HS-5 (cell line): Measurements from ENCODE around the gene DDX31.
"Not testable (repeated sequence)": the region's sequence is repeated elsewhere in the genome, so short reads cannot be mapped to it uniquely, and the experiment has no call there.

ENCODE experiments used
- DNase-seq: peaks from one replicate; pipeline ENCODE4 v3.0.0-alpha.2; 2012; ENCODE audit warnings: low read depth

The DDX31 gene

DNA sequence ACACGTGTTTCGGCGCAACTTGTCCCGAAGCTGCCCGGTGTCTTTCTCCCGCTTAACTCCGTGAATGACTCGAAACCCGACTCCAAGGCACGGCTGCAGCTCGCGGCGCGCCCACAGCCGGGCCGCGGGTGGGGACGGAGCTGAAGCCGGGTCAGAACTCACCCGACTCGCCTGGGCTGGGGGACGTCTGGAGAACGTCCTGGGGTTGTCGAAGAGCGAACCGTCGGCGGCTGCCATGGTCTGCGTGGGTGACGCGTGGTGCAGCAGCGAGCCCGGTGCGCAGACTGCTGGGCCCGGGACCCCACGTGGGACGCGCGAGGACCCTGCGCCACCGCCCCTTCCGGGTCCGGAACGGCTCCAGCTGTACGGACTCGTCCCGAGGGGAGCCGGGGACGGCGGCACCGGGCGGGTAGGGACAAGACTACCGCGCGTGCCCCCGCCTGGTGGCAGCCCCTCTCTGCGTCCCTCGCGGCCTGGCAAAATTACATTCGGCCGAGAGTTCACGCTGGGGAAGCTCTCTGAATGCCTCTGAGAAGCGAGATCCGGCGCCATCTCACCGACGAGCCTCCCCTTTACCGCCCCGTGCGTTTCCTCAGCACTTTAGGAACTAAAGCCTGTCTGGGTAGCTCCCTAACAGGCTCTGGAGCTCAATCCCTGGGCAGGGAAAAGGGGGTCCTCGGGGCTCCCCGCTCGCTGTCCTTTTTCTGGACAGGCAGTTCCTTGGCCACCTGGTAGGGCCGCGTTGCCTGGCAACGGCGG is at the start of gene DDX31:
TSS of gene DDX31 (minus strand) at position 286 of the 759 bp plus-strand sequence. CDS start at position 237, 49 bp downstream.
- no peak for DNase-seq

DNA sequence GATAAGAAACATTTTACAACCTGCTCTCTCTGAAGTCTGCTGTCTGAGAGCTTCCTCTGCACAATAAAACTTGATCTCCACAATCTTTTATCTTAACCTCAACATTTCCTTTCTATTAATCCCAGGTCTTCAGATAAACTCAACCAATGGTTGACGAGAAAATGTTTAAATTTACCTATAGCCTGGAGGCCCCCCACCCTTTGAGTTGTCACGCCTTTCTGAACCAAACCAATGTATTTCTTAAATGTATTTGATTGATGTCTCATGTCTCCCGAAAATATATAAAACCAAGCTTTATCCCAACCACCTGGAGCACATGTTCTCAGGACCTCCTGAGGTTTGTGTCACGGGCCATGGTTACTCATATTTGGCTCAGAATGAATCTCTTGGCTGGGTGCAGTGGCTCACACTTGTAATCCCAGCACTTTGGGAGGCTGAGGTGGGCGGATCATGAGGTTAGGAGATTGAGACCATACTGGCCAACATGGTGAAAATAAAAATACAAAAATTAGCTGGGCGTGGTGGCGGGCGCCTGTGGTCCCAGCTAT is 48.7 kb upstream of the DDX31 start:
- not testable (repeated sequence) for DNase-seq

DNA sequence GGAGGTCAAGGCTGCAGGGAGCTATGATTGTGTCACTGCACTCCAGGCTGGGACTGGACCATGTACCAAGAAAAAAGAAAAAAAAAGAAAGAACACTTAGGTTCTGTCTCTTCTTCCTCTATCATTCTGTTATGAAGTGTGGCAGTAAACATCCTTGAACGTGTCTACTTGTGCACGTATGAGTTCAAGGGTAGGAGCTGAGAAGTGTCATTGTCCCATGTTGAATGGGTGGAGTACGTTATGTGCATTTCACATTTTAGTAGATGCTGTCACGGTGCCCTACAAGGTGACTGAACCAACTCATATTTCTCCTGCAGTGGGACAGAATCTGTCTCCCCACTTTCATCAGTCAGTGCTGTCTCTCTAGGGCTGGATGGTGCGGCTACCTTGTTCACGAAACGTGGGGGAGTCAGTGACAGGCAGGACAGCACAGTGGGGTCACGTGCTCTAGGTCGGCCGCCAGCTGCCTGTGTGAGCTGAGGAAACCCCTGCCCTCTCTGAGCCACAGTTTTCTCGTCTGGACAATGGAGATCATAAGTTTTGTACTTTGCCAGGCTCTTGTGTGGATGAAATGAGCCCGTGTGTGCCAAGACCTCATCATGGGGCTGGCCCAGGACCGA is 47.7 kb upstream of the DDX31 start:
- DNase-seq: no peak

DNA sequence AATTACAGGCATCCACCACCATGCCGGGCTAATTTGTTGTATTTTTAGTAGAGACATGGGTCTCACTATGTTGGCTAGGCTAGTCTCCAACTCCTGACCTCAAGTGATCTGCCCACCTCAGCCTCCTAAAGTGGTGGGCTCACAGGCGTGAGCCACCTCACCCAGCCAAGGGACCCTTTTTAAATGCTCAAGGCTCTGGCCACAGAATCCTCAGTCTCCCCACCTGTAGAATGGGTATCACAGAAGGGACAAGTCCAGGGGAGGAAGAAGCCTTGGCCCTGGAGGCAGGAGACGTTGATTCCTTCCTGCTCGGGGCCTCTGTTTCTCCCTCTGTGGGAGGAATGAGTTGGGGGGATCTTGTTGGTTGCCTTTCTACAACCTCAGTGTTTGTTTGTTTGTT is 46.2 kb upstream of the DDX31 start:
- no peak for DNase-seq

DNA sequence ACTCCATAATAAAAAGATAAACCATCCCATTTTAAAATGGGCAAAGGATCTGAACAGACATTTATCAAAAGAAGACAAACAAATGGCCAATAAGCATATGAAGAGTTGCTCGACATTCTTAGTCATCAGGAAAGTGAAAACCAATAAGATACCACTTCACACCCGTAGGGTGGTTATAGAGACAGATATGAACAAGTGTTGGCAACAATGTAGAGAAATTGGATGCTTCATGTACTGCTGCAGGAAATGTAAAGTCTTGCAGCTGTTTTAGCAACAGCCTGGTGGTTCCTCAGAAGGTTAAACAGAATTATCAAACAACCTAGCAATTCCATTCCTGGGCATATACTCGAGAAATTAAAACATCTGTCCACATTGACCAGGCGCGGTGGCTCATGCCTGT is 43.0 kb upstream of the DDX31 start:
- no peak for DNase-seq

DNA sequence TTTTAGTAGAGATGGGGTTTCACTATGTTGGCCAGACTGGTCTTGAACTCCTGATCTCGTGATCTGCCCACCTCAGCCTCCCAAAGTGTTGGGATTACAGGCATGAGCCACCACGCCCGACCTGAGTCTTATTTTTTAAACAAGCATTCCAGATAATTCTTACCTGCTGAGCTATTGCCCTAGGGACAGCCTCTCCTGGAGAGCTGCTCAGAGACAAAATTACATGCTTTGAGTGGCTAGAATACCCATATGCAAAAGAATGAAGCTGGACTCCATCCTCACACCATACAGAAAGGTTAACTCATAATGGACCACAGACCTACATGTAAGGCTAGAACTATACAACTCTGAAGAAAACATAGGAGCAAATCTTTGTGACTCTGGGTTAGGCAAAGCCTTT is 42.1 kb upstream of the DDX31 start:
- DNase-seq: no peak

DNA sequence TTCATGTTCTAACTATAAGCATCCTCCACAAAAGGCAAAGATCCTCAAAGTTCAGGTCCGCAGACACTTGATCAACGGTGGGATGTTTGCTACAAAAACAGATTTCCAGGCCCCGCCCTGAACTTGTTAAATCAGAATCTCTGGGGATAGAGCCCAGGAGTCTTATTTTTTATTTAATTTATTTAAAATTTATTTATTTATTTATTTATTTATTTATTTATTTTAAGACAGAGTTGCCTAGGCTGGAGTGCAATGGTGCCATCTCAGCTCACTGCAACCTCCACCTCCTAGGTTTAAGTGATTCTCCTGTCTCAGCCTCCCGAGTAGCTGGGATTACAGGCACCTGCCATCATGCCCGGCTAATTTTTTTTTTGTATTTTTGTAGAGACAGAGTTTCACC is 41.4 kb upstream of the DDX31 start:
- DNase-seq: not testable (repeated sequence)

DNA sequence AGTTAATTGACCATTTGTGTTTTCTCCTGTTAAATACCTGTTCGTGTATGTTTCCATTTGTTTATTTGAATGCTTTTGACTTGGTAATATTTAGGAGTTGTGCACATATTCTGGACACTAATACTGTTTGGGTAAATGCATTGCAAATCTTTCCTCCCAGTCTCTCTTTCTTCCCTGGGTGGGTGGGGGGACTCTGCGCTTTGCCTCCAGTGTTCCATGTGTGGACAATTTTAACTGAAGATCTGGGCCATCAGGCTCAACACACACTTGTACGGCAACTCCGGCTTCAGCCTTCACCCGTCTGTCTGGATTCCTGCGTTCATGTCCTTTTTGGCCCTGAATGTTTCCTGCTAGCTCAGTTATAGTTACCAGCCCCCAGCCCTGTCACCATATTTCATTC is 40.5 kb upstream of the DDX31 start:
- no peak for DNase-seq

DNA sequence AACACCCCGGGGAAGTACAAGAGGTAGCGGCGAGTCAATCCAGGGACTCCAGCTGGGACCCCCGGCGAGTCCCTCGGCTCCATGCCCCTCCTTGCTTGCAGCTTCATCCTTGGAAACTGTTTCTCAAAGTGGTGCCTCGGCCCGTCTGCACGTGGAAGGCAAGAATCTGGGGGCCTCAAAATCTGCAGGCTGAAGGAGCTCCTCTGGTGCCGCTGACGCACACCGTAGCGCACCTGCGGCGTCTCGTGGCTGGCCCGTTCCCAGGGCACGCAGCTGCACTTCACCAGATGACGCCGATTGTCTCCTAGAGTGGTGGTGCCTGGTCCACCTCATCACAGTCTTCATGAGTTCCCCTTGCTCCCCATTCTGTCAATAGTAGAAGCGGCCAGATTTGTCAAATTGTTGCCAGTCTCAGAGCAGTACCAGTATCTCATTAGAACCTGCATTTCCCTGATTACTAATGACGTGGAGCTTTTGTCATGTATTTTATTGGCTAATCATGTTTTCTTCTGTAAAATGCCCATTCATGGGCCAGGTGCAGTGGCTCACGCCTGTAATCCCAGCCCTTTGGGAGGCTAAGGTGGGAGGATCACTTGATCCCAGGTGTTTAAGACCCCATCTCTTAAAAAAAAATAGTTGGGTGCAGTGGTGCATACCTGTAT is 39.1 kb upstream of the DDX31 start:
- no peak for DNase-seq

DNA sequence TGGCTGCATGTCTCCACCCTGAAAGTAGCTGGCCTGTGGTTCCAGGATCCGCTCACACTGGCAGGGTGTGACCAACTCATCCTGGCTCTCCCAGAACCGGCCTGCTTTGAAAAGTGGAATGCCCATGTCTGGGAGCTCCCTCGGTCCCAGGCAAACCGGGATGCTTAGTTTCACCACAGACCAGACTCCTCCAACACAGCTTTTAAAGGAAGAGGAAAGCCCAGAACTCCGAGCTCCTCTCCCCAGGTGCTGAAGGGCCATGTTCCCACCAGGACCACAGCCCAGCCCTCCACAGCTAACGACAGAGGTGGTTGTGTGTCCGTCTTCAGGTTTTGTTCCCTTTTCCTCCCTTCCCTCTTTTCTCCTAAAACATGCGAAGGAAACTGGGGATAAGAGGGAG is 38.5 kb upstream of the DDX31 start:
- no peak for DNase-seq

DNA sequence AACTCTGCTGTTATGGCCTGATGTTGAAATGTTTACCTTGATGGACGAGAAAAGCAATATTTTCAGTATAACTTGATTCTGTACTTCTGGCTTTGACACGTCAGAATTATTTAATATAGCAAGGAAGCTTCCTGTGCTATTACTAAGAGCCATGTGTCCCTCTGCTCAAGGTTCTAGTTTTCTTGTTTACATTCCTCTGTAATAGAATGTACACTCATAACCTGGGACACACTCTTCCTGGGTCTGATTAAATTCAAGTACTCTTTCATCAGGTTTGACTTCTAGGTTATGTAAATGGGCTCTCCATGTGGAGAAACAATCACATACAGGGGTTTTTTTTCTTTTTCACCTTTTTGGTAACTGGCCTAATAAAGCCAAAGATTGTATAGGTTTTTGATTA is 33.6 kb upstream of the DDX31 start:
- no peak for DNase-seq

DNA sequence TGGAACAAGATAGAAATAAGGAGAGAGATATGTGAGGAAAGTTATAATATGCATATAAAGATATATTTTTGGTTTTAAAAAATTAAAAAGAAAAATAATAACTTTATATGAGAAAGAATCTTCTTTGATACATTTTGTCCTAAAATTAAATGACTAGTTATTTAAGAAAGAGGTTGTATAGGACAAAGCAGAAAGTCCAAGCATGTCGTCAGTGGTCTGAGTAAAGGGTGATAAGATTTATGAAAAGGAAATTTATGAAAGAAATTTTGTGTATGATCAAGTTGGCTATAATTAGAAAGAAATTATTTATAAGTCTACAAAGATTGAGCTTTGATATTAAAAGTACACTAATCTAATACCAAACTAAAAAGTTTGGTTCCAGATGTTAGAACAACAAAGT is 32.5 kb upstream of the DDX31 start:
- no peak for DNase-seq

DNA sequence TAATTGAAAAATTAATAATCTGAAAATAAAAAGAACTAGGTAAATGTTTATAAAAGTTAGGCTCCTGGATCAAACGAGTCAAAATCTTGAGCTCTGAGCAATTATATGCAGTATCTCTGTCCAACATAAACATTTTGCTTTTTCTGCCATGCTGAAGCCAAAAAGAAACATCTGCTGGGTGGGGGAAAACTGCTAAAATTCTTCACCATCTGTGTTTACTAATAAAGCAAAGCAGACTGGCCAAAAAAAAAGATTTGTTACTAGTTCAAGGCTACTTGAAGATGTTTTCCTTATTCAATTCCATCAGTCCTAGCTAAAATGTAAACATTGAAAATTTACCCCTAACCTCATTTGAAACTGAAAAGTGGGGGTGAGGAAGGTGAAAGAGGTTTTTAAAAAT is 30.2 kb upstream of the DDX31 start:
- no peak for DNase-seq

DNA sequence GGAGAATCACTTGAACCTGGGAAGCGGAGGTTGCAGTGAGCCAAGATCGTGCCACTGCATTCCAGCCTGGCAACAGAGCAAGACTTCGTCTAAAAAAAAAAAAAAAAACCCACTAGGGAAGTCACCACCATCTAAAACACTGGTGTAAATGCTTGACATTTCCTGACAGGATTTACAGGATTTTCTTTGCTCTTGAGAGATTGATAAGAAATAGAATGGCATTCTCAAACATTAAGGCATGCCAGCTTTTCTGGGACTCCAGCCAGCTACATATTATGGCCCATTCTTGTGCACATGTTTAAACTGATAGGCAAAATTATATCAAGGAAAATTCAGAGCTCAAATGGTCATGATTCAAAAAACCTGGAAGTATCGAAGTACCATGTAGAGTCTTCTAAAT is 29.2 kb upstream of the DDX31 start:
- DNase-seq: no peak

DNA sequence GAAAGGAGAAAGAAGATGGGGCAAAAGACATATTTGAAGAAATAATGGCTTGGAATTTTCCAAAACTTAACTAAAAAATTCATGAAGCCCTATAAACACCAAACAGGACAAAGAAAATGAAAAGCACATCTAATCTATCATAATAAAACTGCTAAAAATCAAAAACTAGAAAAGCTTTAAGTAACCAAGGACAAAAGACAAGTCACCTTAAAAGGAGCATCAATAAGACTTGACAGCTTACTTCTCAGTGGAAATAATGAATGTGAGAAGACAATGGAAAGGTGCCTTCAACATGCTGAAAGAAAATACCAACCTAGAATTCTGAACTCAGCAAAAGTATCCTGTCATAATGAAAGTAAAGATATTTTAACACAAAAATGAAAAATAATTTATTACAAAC is 27.4 kb upstream of the DDX31 start:
- DNase-seq: no peak

DNA sequence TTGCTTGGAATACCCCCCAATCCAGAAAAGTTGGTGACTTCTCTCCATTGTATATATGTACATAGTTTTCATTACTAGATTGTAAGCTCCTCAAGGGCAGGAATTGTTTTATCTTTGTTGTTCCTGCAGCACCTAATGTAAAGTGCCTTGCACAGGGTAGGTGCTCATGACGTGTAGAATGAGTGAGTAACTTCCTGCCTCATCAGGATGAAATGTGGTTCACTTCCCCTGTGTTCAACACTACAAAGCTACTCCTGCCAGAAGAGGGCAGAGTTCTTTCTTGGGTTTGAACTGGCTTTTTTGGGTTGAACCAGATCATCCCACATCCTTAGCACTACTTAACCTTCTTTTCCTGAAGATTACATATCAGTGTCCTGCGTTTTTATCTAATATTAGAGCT is 24.4 kb upstream of the DDX31 start:
- no peak for DNase-seq

DNA sequence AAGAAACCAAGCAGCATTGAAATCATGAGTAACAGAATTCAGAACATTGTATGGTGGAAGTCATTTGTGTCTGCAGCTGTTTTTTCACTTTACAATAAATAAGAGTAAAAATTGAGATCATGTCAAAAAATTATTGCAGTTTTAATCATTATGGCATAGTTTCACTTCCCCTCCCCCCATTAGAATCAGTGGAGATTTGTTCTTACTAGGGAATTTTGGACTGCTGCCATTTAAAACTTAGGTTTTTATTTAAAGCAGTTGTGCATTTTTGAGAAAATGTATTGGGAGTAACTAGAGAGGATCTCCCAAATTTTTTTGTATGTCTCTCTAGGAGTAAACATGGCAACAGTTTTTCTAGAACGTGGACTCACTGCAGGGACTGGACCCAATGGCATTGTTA is 20.9 kb upstream of the DDX31 start:
- no peak for DNase-seq

DNA sequence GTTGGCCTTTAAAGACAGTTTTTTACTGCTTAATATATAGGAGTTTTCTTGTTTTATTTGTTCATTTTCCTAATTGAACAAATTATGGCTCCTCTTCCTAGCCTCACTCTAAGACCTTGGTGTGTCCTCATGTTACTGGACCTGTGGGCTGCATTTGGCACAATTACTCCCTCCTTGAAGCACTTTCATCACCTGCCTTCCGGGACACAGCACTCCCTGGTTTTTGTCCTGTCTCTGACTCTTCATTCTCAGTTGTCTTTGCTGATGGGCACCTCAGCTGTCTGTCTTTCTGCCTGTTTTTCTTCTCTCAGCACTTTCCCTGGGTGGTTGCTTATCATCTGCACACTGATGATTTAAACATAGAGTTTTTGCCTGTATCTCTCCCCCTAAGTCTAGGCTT is 14.1 kb upstream of the DDX31 start:
- DNase-seq: no peak

DNA sequence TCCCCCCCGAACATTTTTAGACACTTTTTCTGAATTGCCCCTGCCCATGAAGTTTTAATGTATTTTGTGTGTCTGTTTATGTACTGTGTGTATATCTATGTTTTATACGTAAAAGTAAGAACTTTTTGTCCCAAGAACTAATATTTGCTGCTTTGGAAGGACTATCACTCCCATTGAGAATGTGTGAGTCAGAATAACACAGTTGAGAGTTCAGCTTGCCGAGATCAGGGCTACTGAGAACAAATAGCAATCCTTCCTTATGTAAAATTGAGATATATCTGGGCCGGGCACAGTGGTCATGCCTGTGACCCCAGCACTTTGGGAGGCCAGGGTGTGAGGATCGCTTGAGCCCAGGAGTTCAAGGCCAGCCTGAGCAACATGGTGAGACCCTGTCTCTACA is 11.8 kb upstream of the DDX31 start:
- DNase-seq: no peak

DNA sequence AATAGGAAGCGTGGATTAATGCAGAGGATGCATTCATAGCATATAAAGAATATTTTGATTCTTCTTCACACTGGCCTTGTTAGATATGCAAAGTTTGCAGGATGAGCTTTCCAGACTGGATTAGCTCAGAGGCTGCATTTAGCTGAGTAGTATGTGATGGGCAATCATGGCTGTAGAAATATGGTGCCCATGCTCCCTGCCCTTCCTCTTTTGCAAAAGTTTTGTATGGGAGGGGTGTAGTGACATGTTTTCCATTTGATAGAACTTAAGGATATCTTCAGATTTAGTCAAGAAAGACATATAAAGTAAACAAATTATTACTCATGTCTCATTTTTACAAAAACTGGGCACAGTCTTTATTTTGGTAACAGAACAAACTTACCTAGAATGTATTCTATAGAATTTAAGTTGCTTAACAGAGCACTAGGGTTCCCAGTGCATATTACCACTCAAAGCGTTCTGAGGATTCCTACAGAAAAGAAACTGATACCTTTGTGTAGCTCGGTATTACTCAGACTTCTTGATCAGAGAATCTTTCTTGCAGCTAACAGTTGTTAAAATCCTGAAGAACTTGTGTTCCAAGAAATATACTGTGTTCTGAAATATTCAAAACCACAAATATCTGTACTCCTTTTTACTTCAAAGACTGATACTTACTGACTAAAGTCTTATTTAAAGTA is 10.3 kb upstream of the DDX31 start:
- no peak for DNase-seq

DNA sequence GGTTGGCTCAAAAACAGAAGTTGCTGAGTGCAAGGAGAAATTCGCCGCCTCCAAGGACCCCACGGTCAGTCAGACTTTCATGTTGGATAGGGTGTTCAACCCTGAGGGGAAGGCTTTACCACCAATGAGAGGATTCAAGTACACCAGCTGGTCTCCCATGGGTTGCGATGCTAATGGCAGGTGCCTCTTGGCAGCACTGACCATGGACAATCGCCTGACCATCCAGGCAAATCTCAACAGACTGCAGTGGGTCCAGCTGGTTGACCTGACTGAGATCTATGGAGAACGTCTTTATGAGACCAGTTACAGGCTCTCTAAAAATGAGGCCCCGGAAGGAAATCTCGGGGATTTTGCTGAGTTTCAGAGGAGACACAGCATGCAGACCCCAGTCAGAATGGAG is 8.2 kb upstream of the DDX31 start:
- DNase-seq: no peak

DNA sequence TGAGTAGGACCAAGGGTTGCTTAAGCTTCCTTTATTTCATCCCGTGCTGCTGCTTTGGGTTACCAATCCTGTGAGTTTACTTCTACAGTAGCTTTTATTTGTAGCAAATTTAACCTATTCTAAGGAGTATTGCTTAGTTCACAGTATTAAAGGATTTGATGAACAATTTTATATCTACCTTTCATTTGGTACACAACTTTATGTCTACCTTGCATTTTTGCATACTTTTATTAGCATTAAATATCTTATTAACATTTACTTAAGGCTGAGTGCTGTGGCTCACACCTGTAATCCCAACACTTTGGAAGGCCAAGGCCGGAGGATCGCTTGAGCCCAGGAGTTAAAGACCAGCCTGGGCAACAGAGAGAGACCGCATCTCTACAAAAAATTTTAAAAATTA is 4.7 kb upstream of the DDX31 start:
- no peak for DNase-seq

DNA sequence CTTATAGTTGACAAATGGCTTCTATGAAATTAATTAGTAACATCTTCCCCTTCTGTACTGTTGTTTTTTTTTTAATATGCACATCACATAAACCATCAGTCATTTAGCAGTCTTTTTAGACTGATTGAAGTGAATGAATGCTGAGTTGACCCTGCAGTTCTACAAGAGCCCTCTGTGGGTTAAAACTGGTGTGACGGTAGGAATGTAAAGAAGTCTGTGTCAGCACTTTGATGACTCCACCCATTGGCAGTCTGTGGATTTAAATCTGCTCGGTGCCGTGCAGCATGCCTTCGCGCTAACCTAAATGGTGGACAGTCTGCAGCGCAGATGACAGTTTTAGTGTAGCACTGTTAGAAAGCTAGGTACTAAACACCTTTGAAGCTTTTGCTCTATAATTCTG is 3.6 kb upstream of the DDX31 start:
- DNase-seq: no peak
